ENCODE data around the gene CD44. TPM values are rescaled to one million over a fixed set of nuclear protein-coding genes. Genes with fewer than 3 reads are reported as not detected.

The CD44 gene
- total RNA-seq, 4 donors from 2014 or later = 19.5 to 32.5 (median 29.2) TPM

DNA sequence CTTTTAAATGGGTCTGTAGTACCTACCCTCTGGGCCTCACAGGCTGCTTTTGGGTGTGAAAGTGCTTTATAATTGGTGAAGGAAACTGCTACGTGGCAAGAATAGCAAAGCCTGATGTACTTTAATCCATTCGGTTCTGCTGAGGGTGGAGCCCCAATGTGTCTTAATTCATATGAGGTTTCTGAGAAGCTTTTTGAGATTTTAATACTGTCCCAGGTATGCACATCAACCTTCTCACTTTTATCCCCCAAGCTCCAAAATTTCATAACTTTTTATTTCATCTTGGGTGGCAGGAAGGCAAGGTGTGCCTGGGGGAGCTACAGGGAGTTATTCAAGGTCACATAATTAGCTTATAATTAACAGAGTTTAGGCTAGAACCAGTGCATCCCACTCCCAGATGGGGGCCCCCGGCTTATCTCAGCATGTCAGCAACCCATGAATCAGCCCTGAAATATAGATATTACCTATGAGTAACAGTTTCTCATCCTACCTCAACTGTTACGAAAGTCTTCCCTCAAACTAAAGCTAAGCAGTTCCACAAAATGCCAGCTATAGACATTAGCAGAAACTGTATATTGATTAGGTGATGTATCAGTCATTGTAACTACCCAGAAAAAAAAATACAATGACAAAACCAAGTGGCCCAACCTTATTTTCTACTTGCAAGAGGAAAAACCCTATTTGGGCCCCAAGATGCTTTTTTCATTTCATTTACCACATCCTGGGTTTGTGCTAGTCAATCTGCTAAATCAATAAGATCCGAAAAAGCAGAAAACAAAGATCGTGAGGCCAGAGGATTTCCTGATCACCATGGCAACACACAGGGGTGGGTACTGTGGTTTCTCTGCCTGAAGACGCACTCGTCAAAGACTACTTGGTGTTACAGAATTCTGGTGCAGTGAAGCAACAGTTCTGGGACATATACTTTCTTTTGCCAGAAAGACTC lies 26.7 kb downstream of the CD44 start:
- peaks cover 6 to 34% of the 10 kb centered on the region in 2 donors for H3K4me1 ChIP-seq
- no peaks in the 10 kb centered on the region for H3K27me3 ChIP-seq
- H3K4me3 ChIP-seq = no peak overlapping the region
- TF ChIP-seq, protein P1, sequence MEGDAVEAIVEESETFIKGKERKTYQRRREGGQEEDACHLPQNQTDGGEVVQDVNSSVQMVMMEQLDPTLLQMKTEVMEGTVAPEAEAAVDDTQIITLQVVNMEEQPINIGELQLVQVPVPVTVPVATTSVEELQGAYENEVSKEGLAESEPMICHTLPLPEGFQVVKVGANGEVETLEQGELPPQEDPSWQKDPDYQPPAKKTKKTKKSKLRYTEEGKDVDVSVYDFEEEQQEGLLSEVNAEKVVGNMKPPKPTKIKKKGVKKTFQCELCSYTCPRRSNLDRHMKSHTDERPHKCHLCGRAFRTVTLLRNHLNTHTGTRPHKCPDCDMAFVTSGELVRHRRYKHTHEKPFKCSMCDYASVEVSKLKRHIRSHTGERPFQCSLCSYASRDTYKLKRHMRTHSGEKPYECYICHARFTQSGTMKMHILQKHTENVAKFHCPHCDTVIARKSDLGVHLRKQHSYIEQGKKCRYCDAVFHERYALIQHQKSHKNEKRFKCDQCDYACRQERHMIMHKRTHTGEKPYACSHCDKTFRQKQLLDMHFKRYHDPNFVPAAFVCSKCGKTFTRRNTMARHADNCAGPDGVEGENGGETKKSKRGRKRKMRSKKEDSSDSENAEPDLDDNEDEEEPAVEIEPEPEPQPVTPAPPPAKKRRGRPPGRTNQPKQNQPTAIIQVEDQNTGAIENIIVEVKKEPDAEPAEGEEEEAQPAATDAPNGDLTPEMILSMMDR (IDR thresholded peaks at IDR 0.05 in 4 of 5, conservative IDR thresholded peaks at IDR 0.05 in 1 of 5) = no peak
- no peak for TF ChIP-seq POLR2A (IDR thresholded peaks at IDR 0.05)
- peak overlapping the region in 3 of 4 donors; percentile 0 to 67 (median 49) for H3K27ac ChIP-seq
- DNase-seq (peak in 1 of 2 donors; percentile 45), ATAC-seq (peak in 1 of 2 donors; percentile 39)
- in situ Hi-C loops (cut with MboI; ENCODE audit: low sequenced_read_pairs in 4 of 4) = no loop called here
- no peaks in the 10 kb centered on the region for H3K36me3 ChIP-seq
- H3K9me3 ChIP-seq = no peaks in the 10 kb centered on the region
- intact Hi-C loops (cut with DNase I; ENCODE audit: low total_unique reads) = no loop called here

DNA sequence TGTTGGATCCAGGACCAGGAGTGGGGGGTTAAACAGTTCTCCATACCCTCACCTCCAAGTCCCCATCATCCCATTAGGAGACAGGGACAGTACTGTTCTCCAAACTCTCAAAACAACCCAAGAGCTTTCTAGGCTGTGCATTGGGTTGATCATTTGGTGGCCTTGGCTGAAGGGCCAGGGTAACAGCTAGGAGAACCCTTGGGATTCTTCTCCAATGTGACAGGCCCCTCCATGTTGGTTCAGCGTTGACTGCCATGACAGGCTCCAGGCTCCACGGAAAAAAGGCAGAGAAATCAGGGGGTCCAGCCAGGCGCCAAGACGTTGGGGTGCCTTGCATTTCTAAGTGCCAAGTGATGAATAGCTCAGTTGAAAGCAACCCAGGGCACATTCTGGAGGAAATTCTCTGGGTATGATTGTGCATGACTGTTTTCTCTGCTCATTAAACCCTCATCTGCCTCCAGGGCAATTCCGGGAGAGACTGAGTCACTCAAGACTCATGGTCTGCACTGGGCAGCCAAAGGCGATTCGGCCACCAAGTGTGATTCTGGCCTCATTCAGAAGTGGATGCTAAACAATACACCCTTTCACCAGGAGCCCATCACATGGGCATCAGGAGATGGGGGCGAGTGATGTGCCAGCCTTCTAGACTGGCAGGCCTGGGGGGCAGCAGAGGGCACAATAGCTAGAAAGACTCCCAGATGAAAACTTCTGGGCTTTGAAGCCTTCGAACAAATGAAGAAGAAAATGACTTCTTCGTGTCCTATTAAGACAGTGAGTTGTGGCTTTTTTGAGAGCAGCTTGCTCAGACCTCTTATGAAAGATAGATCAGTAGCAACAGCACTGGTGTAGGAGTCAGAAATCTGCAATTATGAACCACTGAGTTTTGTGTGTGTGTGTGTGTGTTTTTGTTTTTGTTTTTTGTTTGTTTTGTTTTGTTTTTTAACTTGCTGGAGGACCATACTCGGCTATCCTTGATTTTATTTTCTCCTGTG lies 27.7 kb downstream of the CD44 start:
- no peak overlapping the region for H3K4me3 ChIP-seq
- intact Hi-C loops (cut with DNase I; ENCODE audit: low total_unique reads) (no loop called here), in situ Hi-C loops (cut with MboI; ENCODE audit: low sequenced_read_pairs in 4 of 4) (no loop called here)
- no peaks in the 10 kb centered on the region for H3K36me3 ChIP-seq
- peaks cover 6 to 40% of the 10 kb centered on the region in 2 donors for H3K4me1 ChIP-seq
- H3K27me3 ChIP-seq = no peaks in the 10 kb centered on the region
- ATAC-seq = no peak
- no peak for DNase-seq
- no peaks in the 10 kb centered on the region for H3K9me3 ChIP-seq
- H3K27ac ChIP-seq = peak overlapping the region; percentile 49 to 69 (median 62)
- TF ChIP-seq POLR2A (IDR thresholded peaks at IDR 0.05) = no peak
- TF ChIP-seq, protein P1 (IDR thresholded peaks at IDR 0.05 in 4 of 5, conservative IDR thresholded peaks at IDR 0.05 in 1 of 5) = no peak

DNA sequence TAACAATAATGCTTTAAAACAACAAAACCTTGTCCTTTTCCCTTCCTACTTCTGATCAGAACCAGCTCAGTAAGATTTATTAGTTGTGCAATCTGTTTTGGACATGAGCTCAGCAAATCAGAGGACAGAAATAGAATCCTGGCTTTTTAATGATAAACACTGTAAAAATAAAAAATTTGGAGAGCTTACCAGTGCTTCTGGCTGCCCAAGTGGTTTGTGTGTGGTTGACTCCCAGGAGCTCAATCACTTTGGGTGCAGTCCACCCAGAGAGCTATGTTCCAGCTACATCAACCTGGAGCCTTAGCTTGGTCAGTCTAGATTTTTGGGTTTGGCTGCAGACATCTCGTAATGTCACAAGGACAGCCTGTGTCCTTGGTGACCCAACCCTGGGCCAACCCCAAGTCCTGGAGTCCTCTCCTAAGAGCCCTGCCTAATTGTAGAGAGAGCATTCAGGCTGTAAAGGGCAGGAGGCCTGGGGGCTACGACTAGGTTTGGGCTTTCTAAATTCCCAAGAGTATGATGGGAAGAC lies 28.5 kb downstream of the CD44 start:
- peak; percentile 53 to 69 for ATAC-seq
- in situ Hi-C loops (cut with MboI; ENCODE audit: low sequenced_read_pairs in 4 of 4) (no loop called here), intact Hi-C loops (cut with DNase I; ENCODE audit: low total_unique reads) (no loop called here)
- Histone ChIP-seq H3K27ac (peak overlapping the region; percentile 49 to 69 (median 62)), H3K27me3 (no peaks in the 10 kb centered on the region), H3K4me1 (peaks cover 1 to 40% of the 10 kb centered on the region in 2 donors), H3K4me3 (no peak overlapping the region), H3K36me3 (no peaks in the 10 kb centered on the region), H3K9me3 (no peaks in the 10 kb centered on the region)
- DNase-seq = peak in 1 of 2 donors; percentile 48
- TF ChIP-seq POLR2A (IDR thresholded peaks at IDR 0.05) = no peak
- TF ChIP-seq, protein P1 (IDR thresholded peaks at IDR 0.05 in 4 of 5, conservative IDR thresholded peaks at IDR 0.05 in 1 of 5) = no peak

DNA sequence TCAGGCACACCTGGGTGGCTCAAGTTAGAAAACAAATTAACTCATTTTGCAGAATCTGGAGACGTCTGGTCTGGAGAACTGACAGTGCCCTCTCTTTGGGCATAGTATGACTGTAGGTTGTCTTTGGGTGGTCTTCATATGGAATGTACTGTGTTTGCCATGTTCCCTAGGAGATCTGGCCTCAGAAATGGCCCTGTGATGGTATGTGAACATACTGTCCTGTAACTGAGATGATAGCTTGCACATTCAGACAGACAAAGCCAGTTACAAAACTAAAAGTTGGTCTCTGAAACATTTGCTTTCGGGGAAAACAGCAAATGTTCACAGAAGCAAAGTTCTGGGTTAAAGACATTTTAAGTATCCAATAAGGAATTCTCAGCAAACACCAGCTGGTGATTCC lies 29.7 kb downstream of the CD44 start:
- intact Hi-C loops (cut with DNase I; ENCODE audit: low total_unique reads) = no loop called here
- ATAC-seq = no peak

More for the DNA sequence above, 29.7 kb downstream of the CD44 start:
- H3K36me3 ChIP-seq = no peaks in the 10 kb centered on the region
- no peak for DNase-seq
- peaks cover 0 to 43% of the 10 kb centered on the region in 2 donors for H3K4me1 ChIP-seq
- H3K4me3 ChIP-seq = no peak overlapping the region
- in situ Hi-C loops (cut with MboI; ENCODE audit: low sequenced_read_pairs in 4 of 4) = no loop called here
- H3K27ac ChIP-seq = peak overlapping the region in 2 of 4 donors; percentile 49 to 67
- H3K27me3 ChIP-seq = no peaks in the 10 kb centered on the region
- no peaks in the 10 kb centered on the region for H3K9me3 ChIP-seq
- TF ChIP-seq, protein P1 (IDR thresholded peaks at IDR 0.05 in 4 of 5, conservative IDR thresholded peaks at IDR 0.05 in 1 of 5) = no peak
- no peak for TF ChIP-seq POLR2A (IDR thresholded peaks at IDR 0.05)

Measured in gastrocnemius medialis (tissue), 4 donors.